Muscle layer of colon (tissue), 2 donors: ENCODE data around the gene FHIP1B.
A peak's percentile ranks its signal among the peaks of the same experiment; 100 is the strongest.

Experiments
- H3K27ac ChIP-seq: one replicate; pipeline ENCODE4 v1.7.0; 2013; ENCODE audit warnings: low read depth, mild to moderate bottlenecking, low read length, moderate library complexity
- H3K27me3 ChIP-seq, 2 donors: one replicate each; pipeline ENCODE4 v1.7.0; 2013; ENCODE audit warnings: low read length in 2 of 2, mild to moderate bottlenecking in 2 of 2; ENCODE audit not compliant: insufficient read depth in 2 of 2, control insufficient read depth in 1 of 2
- H3K36me3 ChIP-seq: one replicate; pipeline ENCODE4 v1.7.0; 2013; ENCODE audit warnings: mild to moderate bottlenecking, low read length; ENCODE audit not compliant: insufficient read depth
- H3K4me1 ChIP-seq: one replicate; pipeline ENCODE4 v1.7.0; 2013; ENCODE audit warnings: mild to moderate bottlenecking, low read length; ENCODE audit not compliant: insufficient read depth
- H3K4me3 ChIP-seq, 2 donors: one replicate each; pipeline ENCODE4 v1.7.0; 2013; ENCODE audit warnings: low read length in 2 of 2, low read depth in 1 of 2, mild to moderate bottlenecking in 1 of 2, moderate library complexity in 1 of 2
- H3K9ac ChIP-seq: one replicate; pipeline ENCODE4 v1.7.0; 2013; ENCODE audit warnings: low read length
- H3K9me3 ChIP-seq: one replicate; pipeline ENCODE4 v1.7.0; 2013; ENCODE audit warnings: mild to moderate bottlenecking, low read length
- donor health status: abdominal sarcoma.
- donor health status: Adenocarcinoma of cecum.

Gene FHIP1B

GRCh38 chr11:6216501-6216900 lies 17.9 kb downstream of the FHIP1B start:
- peaks cover 7% of the 10 kb centered on the region for H3K4me1 ChIP-seq
- H3K9me3 ChIP-seq: no peaks in the 10 kb centered on the region
- H3K27ac ChIP-seq: no peak overlapping the region
- peaks cover 72% of the 10 kb centered on the region for H3K36me3 ChIP-seq
- no peaks in the 10 kb centered on the region for H3K27me3 ChIP-seq
- H3K4me3 ChIP-seq: no peak overlapping the region
- H3K9ac ChIP-seq: no peak overlapping the region

- peaks cover 70% of the 10 kb centered on the region for H3K36me3 ChIP-seq
These were observed 19.9 kb downstream of the FHIP1B start for GRCh38 chr11:6214530-6214929.

GRCh38 chr11:6210274-6210955 lies 24.0 kb downstream of the FHIP1B start:
- Histone ChIP-seq H3K4me3 (no peak overlapping the region), H3K36me3 (peaks cover 53% of the 10 kb centered on the region), H3K4me1 (peaks cover 10% of the 10 kb centered on the region), H3K27me3 (no peaks in the 10 kb centered on the region), H3K9me3 (no peaks in the 10 kb centered on the region), H3K9ac (no peak overlapping the region), H3K27ac (no peak overlapping the region)

More at GRCh38 chr11:6214530-6214929, 19.9 kb downstream of the FHIP1B start:
- Histone ChIP-seq H3K27me3 (no peaks in the 10 kb centered on the region), H3K4me3 (no peak overlapping the region), H3K4me1 (peaks cover 6% of the 10 kb centered on the region), H3K9me3 (no peaks in the 10 kb centered on the region), H3K27ac (no peak overlapping the region), H3K9ac (no peak overlapping the region)

- Histone ChIP-seq H3K9me3 (no peaks in the 10 kb centered on the region), H3K4me1 (peaks cover 10% of the 10 kb centered on the region), H3K27me3 (no peaks in the 10 kb centered on the region), H3K36me3 (peaks cover 51% of the 10 kb centered on the region), H3K4me3 (no peak overlapping the region), H3K27ac (no peak overlapping the region), H3K9ac (no peak overlapping the region)
These were observed 24.6 kb downstream of the FHIP1B start for GRCh38 chr11:6209801-6210200.

- Histone ChIP-seq H3K9me3 (no peaks in the 10 kb centered on the region), H3K36me3 (peaks cover 30% of the 10 kb centered on the region), H3K27me3 (no peaks in the 10 kb centered on the region)
These were observed 27.8 kb downstream of the FHIP1B start for GRCh38 chr11:6206456-6207180.

GRCh38 chr11:6205366-6205765 lies 29.1 kb downstream of the FHIP1B start, which contains the start of gene C11orf42:
C11orf42 (plus strand) TSS chr11:6205557; CDS start chr11:6205616, 59 bp downstream.
- H3K9me3 ChIP-seq: no peaks in the 10 kb centered on the region
- peak within 1 kb of the TSS; percentile 44 for H3K27ac ChIP-seq
- H3K36me3 ChIP-seq: peaks cover 18% of the 10 kb centered on the region
- H3K9ac ChIP-seq: no peak within 1 kb of the TSS
- no peaks in the 10 kb centered on the region for H3K27me3 ChIP-seq
- H3K4me1 ChIP-seq: peaks cover 10% of the 10 kb centered on the region
- H3K4me3 ChIP-seq: no peak within 1 kb of the TSS

More at GRCh38 chr11:6206456-6207180, 27.8 kb downstream of the FHIP1B start:
- no peak overlapping the region for H3K4me3 ChIP-seq
- H3K27ac ChIP-seq: peak overlapping the region; percentile 44
- peaks cover 10% of the 10 kb centered on the region for H3K4me1 ChIP-seq
- H3K9ac ChIP-seq: no peak overlapping the region

- Histone ChIP-seq H3K9me3 (no peaks in the 10 kb centered on the region), H3K36me3 (peaks cover 14% of the 10 kb centered on the region), H3K27ac (no peak overlapping the region), H3K9ac (no peak overlapping the region), H3K4me1 (peaks cover 10% of the 10 kb centered on the region), H3K27me3 (no peaks in the 10 kb centered on the region), H3K4me3 (no peak overlapping the region)
These were observed 29.7 kb downstream of the FHIP1B start for GRCh38 chr11:6204706-6205105.

GRCh38 chr11:6203327-6203726 lies 31.1 kb downstream of the FHIP1B start:
- no peak overlapping the region for H3K27ac ChIP-seq
- no peak overlapping the region for H3K9ac ChIP-seq
- no peaks in the 10 kb centered on the region for H3K27me3 ChIP-seq
- H3K36me3 ChIP-seq: peaks cover 14% of the 10 kb centered on the region
- H3K4me3 ChIP-seq: no peak overlapping the region
- peaks cover 10% of the 10 kb centered on the region for H3K4me1 ChIP-seq
- no peaks in the 10 kb centered on the region for H3K9me3 ChIP-seq

- Histone ChIP-seq H3K4me1 (peaks cover 10% of the 10 kb centered on the region), H3K27ac (no peak overlapping the region)
These were observed 32.4 kb downstream of the FHIP1B start for GRCh38 chr11:6202041-6202440.

GRCh38 chr11:6201481-6201880 lies 33.0 kb downstream of the FHIP1B start:
- no peak overlapping the region for H3K27ac ChIP-seq
- peaks cover 7% of the 10 kb centered on the region for H3K36me3 ChIP-seq
- H3K9ac ChIP-seq: no peak overlapping the region

More at GRCh38 chr11:6202041-6202440, 32.4 kb downstream of the FHIP1B start:
- H3K9me3 ChIP-seq: no peaks in the 10 kb centered on the region
- H3K36me3 ChIP-seq: peaks cover 7% of the 10 kb centered on the region
- no peaks in the 10 kb centered on the region for H3K27me3 ChIP-seq
- no peak overlapping the region for H3K9ac ChIP-seq
- H3K4me3 ChIP-seq: no peak overlapping the region

GRCh38 chr11:6200975-6201374 lies 33.5 kb downstream of the FHIP1B start:
- H3K27me3 ChIP-seq: no peaks in the 10 kb centered on the region
- H3K9ac ChIP-seq: no peak overlapping the region
- no peaks in the 10 kb centered on the region for H3K4me1 ChIP-seq
- peaks cover 7% of the 10 kb centered on the region for H3K36me3 ChIP-seq
- no peak overlapping the region for H3K27ac ChIP-seq
- no peak overlapping the region for H3K4me3 ChIP-seq
- H3K9me3 ChIP-seq: no peaks in the 10 kb centered on the region

More at GRCh38 chr11:6201481-6201880, 33.0 kb downstream of the FHIP1B start:
- H3K4me1 ChIP-seq: peaks cover 4% of the 10 kb centered on the region
- no peak overlapping the region for H3K4me3 ChIP-seq
- no peaks in the 10 kb centered on the region for H3K27me3 ChIP-seq
- no peaks in the 10 kb centered on the region for H3K9me3 ChIP-seq
